HUES6 (cell line): Measurements from ENCODE around the gene AHCYL1.

Source experiments
- H3K27ac ChIP-seq: 2 replicates; pipeline ENCODE4 v1.7.0; 2013; ENCODE audit warnings: low read depth, mild to moderate bottlenecking, low read length, inconsistent platforms
- H3K27me3 ChIP-seq: 2 replicates; pipeline ENCODE4 v1.6.1; 2013; ENCODE audit warnings: low read length; ENCODE audit not compliant: control insufficient read depth, insufficient read depth
- H3K36me3 ChIP-seq: 2 replicates; pipeline ENCODE4 v1.6.1; 2013; ENCODE audit warnings: low read length; ENCODE audit not compliant: control insufficient read depth, insufficient read depth
- H3K4me1 ChIP-seq: 2 replicates; pipeline ENCODE4 v1.6.1; 2013; ENCODE audit warnings: low read length; ENCODE audit not compliant: control insufficient read depth, insufficient read depth
- H3K4me3 ChIP-seq: 2 replicates; pipeline ENCODE4 v1.5.1; 2013; ENCODE audit warnings: low read depth, low read length
- H3K9ac ChIP-seq: one replicate; pipeline ENCODE4 v1.6.1; 2013; ENCODE audit warnings: mild to moderate bottlenecking, low read length
- H3K9me3 ChIP-seq: 2 replicates; pipeline ENCODE4 v1.6.1; 2013; ENCODE audit warnings: low read depth, low read length; ENCODE audit not compliant: control insufficient read depth, insufficient read depth

The AHCYL1 gene

GRCh38 chr1:110063781-110064180 is 79.2 kb downstream of the AHCYL1 start:
- Histone ChIP-seq H3K4me3 (no peak overlapping the region), H3K9me3 (no peaks in the 10 kb centered on the region), H3K27me3 (peaks cover 54% of the 10 kb centered on the region), H3K36me3 (peaks cover 1% of the 10 kb centered on the region), H3K9ac (no peak overlapping the region), H3K27ac (no peak overlapping the region), H3K4me1 (peaks cover 17% of the 10 kb centered on the region)

- H3K27me3 ChIP-seq = peaks cover 64% of the 10 kb centered on the region
- no peak overlapping the region for H3K4me3 ChIP-seq
- no peak overlapping the region for H3K27ac ChIP-seq
- no peaks in the 10 kb centered on the region for H3K9me3 ChIP-seq
- no peak overlapping the region for H3K9ac ChIP-seq
- peaks cover 26% of the 10 kb centered on the region for H3K4me1 ChIP-seq
- H3K36me3 ChIP-seq = no peaks in the 10 kb centered on the region
Measured at GRCh38 chr1:110064576-110065337, 80.2 kb downstream of the AHCYL1 start.

- H3K27ac ChIP-seq = no peak overlapping the region
- H3K36me3 ChIP-seq = no peaks in the 10 kb centered on the region
- no peaks in the 10 kb centered on the region for H3K9me3 ChIP-seq
- H3K4me1 ChIP-seq = peaks cover 30% of the 10 kb centered on the region
- peaks cover 74% of the 10 kb centered on the region for H3K27me3 ChIP-seq
- no peak overlapping the region for H3K9ac ChIP-seq
- no peak overlapping the region for H3K4me3 ChIP-seq
Measured at GRCh38 chr1:110065841-110066240, 81.3 kb downstream of the AHCYL1 start.

GRCh38 chr1:110067479-110067892 is 82.9 kb downstream of the AHCYL1 start:
- H3K36me3 ChIP-seq = no peaks in the 10 kb centered on the region
- peak overlapping the region; percentile 51 for H3K4me3 ChIP-seq
- no peak overlapping the region for H3K27ac ChIP-seq
- H3K27me3 ChIP-seq = peaks cover 91% of the 10 kb centered on the region
- H3K4me1 ChIP-seq = peaks cover 32% of the 10 kb centered on the region
- no peaks in the 10 kb centered on the region for H3K9me3 ChIP-seq
- no peak overlapping the region for H3K9ac ChIP-seq

- Histone ChIP-seq H3K9ac (no peak overlapping the region), H3K36me3 (no peaks in the 10 kb centered on the region), H3K4me1 (peaks cover 32% of the 10 kb centered on the region), H3K4me3 (peak overlapping the region; percentile 51), H3K27ac (no peak overlapping the region), H3K27me3 (peaks cover 96% of the 10 kb centered on the region), H3K9me3 (no peaks in the 10 kb centered on the region)
Measured at GRCh38 chr1:110067893-110068645, 83.5 kb downstream of the AHCYL1 start.

GRCh38 chr1:110068646-110069403 is 84.3 kb downstream of the AHCYL1 start:
- no peak overlapping the region for H3K27ac ChIP-seq
- H3K4me3 ChIP-seq = peak overlapping the region; percentile 51
- peaks cover 100% of the 10 kb centered on the region for H3K27me3 ChIP-seq
- H3K9ac ChIP-seq = no peak overlapping the region
- H3K4me1 ChIP-seq = peaks cover 32% of the 10 kb centered on the region
- H3K9me3 ChIP-seq = no peaks in the 10 kb centered on the region
- H3K36me3 ChIP-seq = no peaks in the 10 kb centered on the region

- no peaks in the 10 kb centered on the region for H3K9me3 ChIP-seq
- peaks cover 32% of the 10 kb centered on the region for H3K4me1 ChIP-seq
- no peak overlapping the region for H3K27ac ChIP-seq
- no peak overlapping the region for H3K9ac ChIP-seq
- peaks cover 100% of the 10 kb centered on the region for H3K27me3 ChIP-seq
- no peaks in the 10 kb centered on the region for H3K36me3 ChIP-seq
- H3K4me3 ChIP-seq = peak overlapping the region; percentile 51
Measured at GRCh38 chr1:110069404-110070281, 85.1 kb downstream of the AHCYL1 start.

GRCh38 chr1:110070282-110070669 is 85.7 kb downstream of the AHCYL1 start:
- Histone ChIP-seq H3K4me1 (peaks cover 32% of the 10 kb centered on the region), H3K36me3 (no peaks in the 10 kb centered on the region), H3K4me3 (peak overlapping the region; percentile 51), H3K9ac (no peak overlapping the region), H3K27me3 (peaks cover 100% of the 10 kb centered on the region), H3K9me3 (no peaks in the 10 kb centered on the region), H3K27ac (no peak overlapping the region)

- peaks cover 99% of the 10 kb centered on the region for H3K27me3 ChIP-seq
- peak within 1 kb of the TSS; percentile 54 for H3K4me3 ChIP-seq
- no peak within 1 kb of the TSS for H3K27ac ChIP-seq
- no peaks in the 10 kb centered on the region for H3K36me3 ChIP-seq
- H3K9ac ChIP-seq = peak within 1 kb of the TSS; percentile 38
- no peaks in the 10 kb centered on the region for H3K9me3 ChIP-seq
- H3K4me1 ChIP-seq = peaks cover 32% of the 10 kb centered on the region
Measured at GRCh38 chr1:110070671-110071242, 86.2 kb downstream of the AHCYL1 start, which contains the start of gene ALX3. ALX3 (minus strand) TSS chr1:110070672; CDS start chr1:110070612, 60 bp downstream.
